HG02571 (cell line): ENCODE measurements around the gene ORM2.

Source experiments
- ATAC-seq: cut with Tn5 transposase; IDR thresholded peaks from one replicate; pipeline ENCODE4 v1.9.1; 2021; ENCODE audit warnings: mild to moderate bottlenecking, moderate library complexity; ENCODE audit not compliant: unreplicated experiment

Gene ORM2

GRCh38 chr9:114291886-114292590, 37.6 kb upstream of the ORM2 start:
- ATAC-seq: no peak

GRCh38 chr9:114294664-114295063, 35.0 kb upstream of the ORM2 start:
- ATAC-seq: no peak

GRCh38 chr9:114296338-114296737, 33.3 kb upstream of the ORM2 start:
- ATAC-seq: no peak

GRCh38 chr9:114299286-114300152, 30.1 kb upstream of the ORM2 start:
- no peak for ATAC-seq

GRCh38 chr9:114300153-114300845, 29.4 kb upstream of the ORM2 start:
- no peak for ATAC-seq

- no peak for ATAC-seq
These were observed 28.5 kb upstream of the ORM2 start for GRCh38 chr9:114300846-114301797.

GRCh38 chr9:114301798-114302565, 27.7 kb upstream of the ORM2 start:
- ATAC-seq: no peak

GRCh38 chr9:114302727-114303126, 26.9 kb upstream of the ORM2 start:
- ATAC-seq: no peak

- no peak for ATAC-seq
These were observed 26.1 kb upstream of the ORM2 start for GRCh38 chr9:114303571-114303970.

GRCh38 chr9:114303977-114304376, 25.7 kb upstream of the ORM2 start:
- no peak for ATAC-seq

- no peak for ATAC-seq
These were observed 25.1 kb upstream of the ORM2 start for GRCh38 chr9:114304416-114305188.

- no peak for ATAC-seq
These were observed 21.8 kb upstream of the ORM2 start for GRCh38 chr9:114307899-114308267.

GRCh38 chr9:114308361-114308950, 21.2 kb upstream of the ORM2 start:
- no peak for ATAC-seq

- ATAC-seq: no peak
These were observed 20.6 kb upstream of the ORM2 start for GRCh38 chr9:114309096-114309495.

- ATAC-seq: no peak
These were observed 18.9 kb upstream of the ORM2 start for GRCh38 chr9:114310471-114311450.

GRCh38 chr9:114311571-114312512, 17.8 kb upstream of the ORM2 start:
- ATAC-seq: no peak
